Measurements from ENCODE around the gene SDK2. TPM values are rescaled to one million over a fixed set of nuclear protein-coding genes. Genes with fewer than 3 reads are reported as not detected.

Gene SDK2
- total RNA-seq, 1 donor, result under 0.01 TPM

DNA sequence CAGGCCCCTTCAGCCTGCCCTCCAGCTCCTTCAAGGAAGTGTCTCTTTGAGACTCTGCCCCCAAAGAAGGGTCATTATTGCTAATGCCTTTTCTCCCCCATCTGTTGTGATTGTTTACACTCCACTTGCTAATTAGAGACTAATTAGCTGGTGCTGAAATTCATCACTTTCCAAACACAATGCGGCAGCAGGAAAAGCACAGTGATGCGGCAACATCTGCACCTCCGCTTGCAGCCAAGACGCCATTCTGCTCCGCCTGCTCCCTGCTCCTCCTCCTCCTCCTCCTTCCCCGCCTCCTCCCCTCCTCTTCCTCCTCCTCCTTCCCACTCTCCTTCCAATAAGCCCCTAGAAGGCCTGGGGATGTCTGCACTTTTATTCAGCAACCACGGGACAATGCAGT is 110.5 kb downstream of the SDK2 start:
- no peak overlapping the region for H2AFZ ChIP-seq (ENCODE audit: low read length)
- no peaks in the 10 kb centered on the region for H3K79me2 ChIP-seq (ENCODE audit: insufficient read depth, low read length)
- no peaks in the 10 kb centered on the region for H3K9me3 ChIP-seq (ENCODE audit: low read depth, low read length)
- no peaks in the 10 kb centered on the region for H3K36me3 ChIP-seq (ENCODE audit: insufficient read depth, low read length)
- no peak for TF ChIP-seq CTCF (IDR thresholded peaks at IDR 0.05; ENCODE audit: extremely low read depth, low read depth, low read length)
- no peaks in the 10 kb centered on the region for H4K20me1 ChIP-seq (ENCODE audit: insufficient read depth, low read length)
- H3K27ac ChIP-seq (ENCODE audit: low read depth, low read length), result no peak overlapping the region
- H3K4me1 ChIP-seq (ENCODE audit: insufficient read depth, low read length), result no peaks in the 10 kb centered on the region
- no peaks in the 10 kb centered on the region for H3K27me3 ChIP-seq (ENCODE audit: insufficient read depth, low read length)
- peak; percentile 73 for DNase-seq (ENCODE audit: insufficient read length, low spot score, missing footprints)
- no peak overlapping the region for H3K4me2 ChIP-seq (ENCODE audit: insufficient read depth, low read length)
- no peak overlapping the region for H3K4me3 ChIP-seq (ENCODE audit: insufficient read depth, low read length)

DNA sequence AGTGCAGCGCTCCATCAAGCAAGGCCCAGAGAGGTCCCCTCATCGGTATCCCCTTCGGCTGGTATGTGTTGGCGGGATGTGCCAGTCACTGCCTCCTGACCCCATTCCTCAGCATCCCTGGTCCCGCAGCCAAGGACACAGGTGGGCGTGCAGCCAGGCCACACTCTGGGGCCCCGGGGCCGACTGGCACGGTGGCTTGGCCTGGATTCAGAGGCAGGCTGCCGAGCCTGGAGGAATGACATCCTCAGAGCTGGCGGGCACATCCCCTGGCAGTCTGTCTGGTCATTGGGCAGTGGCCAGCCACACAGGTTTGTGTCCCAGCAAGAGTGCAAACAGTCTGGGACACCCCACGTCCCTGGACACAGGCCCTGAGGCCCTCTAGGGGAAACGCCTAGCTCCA is 111.1 kb downstream of the SDK2 start:
- Histone ChIP-seq H3K79me2 (ENCODE audit: insufficient read depth, low read length) (no peaks in the 10 kb centered on the region), H3K36me3 (ENCODE audit: insufficient read depth, low read length) (no peaks in the 10 kb centered on the region), H3K4me3 (ENCODE audit: insufficient read depth, low read length) (no peak overlapping the region), H4K20me1 (ENCODE audit: insufficient read depth, low read length) (no peaks in the 10 kb centered on the region), H3K9me3 (ENCODE audit: low read depth, low read length) (no peaks in the 10 kb centered on the region), H2AFZ (ENCODE audit: low read length) (no peak overlapping the region), H3K27ac (ENCODE audit: low read depth, low read length) (no peak overlapping the region), H3K4me2 (ENCODE audit: insufficient read depth, low read length) (no peak overlapping the region), H3K27me3 (ENCODE audit: insufficient read depth, low read length) (no peaks in the 10 kb centered on the region), H3K4me1 (ENCODE audit: insufficient read depth, low read length) (no peaks in the 10 kb centered on the region)
- TF ChIP-seq CTCF (IDR thresholded peaks at IDR 0.05; ENCODE audit: extremely low read depth, low read depth, low read length), result no peak
- DNase-seq (ENCODE audit: insufficient read length, low spot score, missing footprints), result peak; percentile 35

- peak; percentile 59 for DNase-seq (ENCODE audit: insufficient read length, low spot score, missing footprints)
- H3K4me2 ChIP-seq (ENCODE audit: insufficient read depth, low read length), result no peak overlapping the region
- H3K4me1 ChIP-seq (ENCODE audit: insufficient read depth, low read length), result no peaks in the 10 kb centered on the region
- H3K36me3 ChIP-seq (ENCODE audit: insufficient read depth, low read length), result no peaks in the 10 kb centered on the region
- no peaks in the 10 kb centered on the region for H3K27me3 ChIP-seq (ENCODE audit: insufficient read depth, low read length)
- no peak overlapping the region for H3K27ac ChIP-seq (ENCODE audit: low read depth, low read length)
- H2AFZ ChIP-seq (ENCODE audit: low read length), result no peak overlapping the region
- H3K4me3 ChIP-seq (ENCODE audit: insufficient read depth, low read length), result no peak overlapping the region
- TF ChIP-seq CTCF (IDR thresholded peaks at IDR 0.05; ENCODE audit: extremely low read depth, low read depth, low read length), result no peak
- no peaks in the 10 kb centered on the region for H3K9me3 ChIP-seq (ENCODE audit: low read depth, low read length)
- H4K20me1 ChIP-seq (ENCODE audit: insufficient read depth, low read length), result no peaks in the 10 kb centered on the region
- H3K79me2 ChIP-seq (ENCODE audit: insufficient read depth, low read length), result no peaks in the 10 kb centered on the region
Observed at GRCh38 chr17:73532421-73532901, 111.8 kb downstream of the SDK2 start.

- Histone ChIP-seq H2AFZ (ENCODE audit: low read length) (no peak overlapping the region), H4K20me1 (ENCODE audit: insufficient read depth, low read length) (no peaks in the 10 kb centered on the region), H3K4me2 (ENCODE audit: insufficient read depth, low read length) (no peak overlapping the region), H3K79me2 (ENCODE audit: insufficient read depth, low read length) (no peaks in the 10 kb centered on the region), H3K9me3 (ENCODE audit: low read depth, low read length) (no peaks in the 10 kb centered on the region), H3K4me3 (ENCODE audit: insufficient read depth, low read length) (no peak overlapping the region), H3K36me3 (ENCODE audit: insufficient read depth, low read length) (no peaks in the 10 kb centered on the region), H3K27me3 (ENCODE audit: insufficient read depth, low read length) (no peaks in the 10 kb centered on the region), H3K27ac (ENCODE audit: low read depth, low read length) (no peak overlapping the region), H3K4me1 (ENCODE audit: insufficient read depth, low read length) (no peaks in the 10 kb centered on the region)
- no peak for TF ChIP-seq CTCF (IDR thresholded peaks at IDR 0.05; ENCODE audit: extremely low read depth, low read depth, low read length)
- peak; percentile 56 for DNase-seq (ENCODE audit: insufficient read length, low spot score, missing footprints)
Observed at GRCh38 chr17:73531158-73531557, 113.1 kb downstream of the SDK2 start.
